ENCODE measurements around the gene CUL2. TPM values are rescaled to one million over a fixed set of nuclear protein-coding genes. Genes with fewer than 3 reads are reported as not detected.

The CUL2 gene
- total RNA-seq, 1 experiment from 2014 or later: 36.1 TPM

GRCh38 chr10:35015843-35016408 lies 74.2 kb downstream of the CUL2 start (continued):
- TF ChIP-seq REST (IDR thresholded peaks at IDR 0.05; ENCODE audit: low read depth) (no peak), POLR2AphosphoS5 (IDR thresholded peaks at IDR 0.05; ENCODE audit: low read depth, low read length) (no peak), ELF1 (IDR thresholded peaks at IDR 0.05; ENCODE audit: borderline replicate concordance, low read depth) (no peak)

GRCh38 chr10:35012781-35013180 lies 77.4 kb downstream of the CUL2 start:
- Histone ChIP-seq H3K4me2 (ENCODE audit: low read length) (no peak overlapping the region), H3K27me3 (ENCODE audit: insufficient read depth, low read length) (no peaks in the 10 kb centered on the region), H3K9me2 (ENCODE audit: insufficient read depth) (no peaks in the 10 kb centered on the region), H3K79me2 (ENCODE audit: insufficient read depth, low read length) (no peaks in the 10 kb centered on the region), H3K4me3 (replicated peaks in 1 of 2; ENCODE audit: low read depth in 1 of 2, low read length in 2 of 2) (no peak overlapping the region), H4K20me1 (ENCODE audit: insufficient read depth) (no peaks in the 10 kb centered on the region), H3K9me3 (ENCODE audit: control insufficient read depth in 1 of 2, insufficient read depth in 1 of 2, low read depth in 1 of 2, low read length in 2 of 2) (no peaks in the 10 kb centered on the region), H3K9ac (ENCODE audit: low read length) (no peak overlapping the region), H3K27ac (ENCODE audit: low read depth, low read length) (no peak overlapping the region), H3K36me3 (ENCODE audit: control insufficient read depth in 1 of 2, insufficient read depth in 2 of 2, low read length in 2 of 2) (peaks cover 4 to 6% of the 10 kb centered on the region in 2 experiments; a peak in 1 of 4 replicates), H3K4me1 (ENCODE audit: control insufficient read depth in 1 of 2, insufficient read depth in 2 of 2, low read length in 2 of 2) (0 out of 4 replicates have a peak, but pooled peaks cover 0 to 4% of the 10 kb centered on the region in 2 experiments), H2AFZ (ENCODE audit: low read depth, low read length, poor library complexity, severe bottlenecking) (no peak overlapping the region)
- BruUV-seq (replicated peaks): no TSS peak
- RAD21 ChIA-PET (ENCODE audit: low non-redundant PET in 1 of 2, low total read pairs in 2 of 2, uncharacterized antibody in 2 of 2, unreplicated experiment in 2 of 2): no interaction called here
- intact Hi-C loops (cut with micrococcal nuclease): no loop called here
- DNase-seq (ENCODE audit: low read depth, low spot score): no peak
- ATAC-seq: no peak
- no peak for TF ChIP-seq JUND (IDR thresholded peaks at IDR 0.05)
- TF ChIP-seq ELF1 (IDR thresholded peaks at IDR 0.05; ENCODE audit: borderline replicate concordance, low read depth): no peak
- no peak for TF ChIP-seq MAX (IDR thresholded peaks at IDR 0.05)
- TF ChIP-seq FOSL1 (IDR thresholded peaks at IDR 0.05; ENCODE audit: low read depth): no peak
- TF ChIP-seq CEBPB (IDR thresholded peaks at IDR 0.05; ENCODE audit: low read depth): no peak
- TF ChIP-seq CTCF (IDR thresholded peaks at IDR 0.05 in 2 of 3, conservative IDR thresholded peaks at IDR 0.05 in 1 of 3; ENCODE audit: borderline replicate concordance in 1 of 3, insufficient read depth in 1 of 3, low read depth in 2 of 3, low read length in 2 of 3): no peak
- TF ChIP-seq POLR2A (IDR thresholded peaks at IDR 0.05; ENCODE audit: borderline replicate concordance, extremely low read depth, insufficient read depth, insufficient read length): no peak
- no peak for TF ChIP-seq RAD21 (IDR thresholded peaks at IDR 0.05; ENCODE audit: low read depth)
- TF ChIP-seq SP1 (IDR thresholded peaks at IDR 0.05; ENCODE audit: low read depth): no peak
- TF ChIP-seq YY1 (IDR thresholded peaks at IDR 0.05; ENCODE audit: extremely low read depth, insufficient replicate concordance, low read depth, low read length): no peak
- no peak for TF ChIP-seq ZNF274 (IDR thresholded peaks at IDR 0.05; ENCODE audit: low read depth, low read length)
- CTCF ChIA-PET: no interaction called here
- POLR2A ChIA-PET: no interaction called here

Data from HCT116 (cell line).